ENCODE measurements around the gene ZSWIM5. TPM values are rescaled to one million over a fixed set of nuclear protein-coding genes. Genes with fewer than 3 reads are reported as not detected.
"Not testable (repeated sequence)": the region's sequence is repeated elsewhere in the genome, so short reads cannot be mapped to it uniquely, and the experiment has no call there.

The ZSWIM5 gene
- polyA plus RNA-seq, 2 donors: 0.41 to 0.71 TPM

- H3K36me3 ChIP-seq (ENCODE audit: control insufficient read depth in 2 of 2, insufficient read depth in 2 of 2, low read length in 1 of 2): no peaks in the 10 kb centered on the region
- no peak overlapping the region for H3K27ac ChIP-seq (ENCODE audit: low read depth in 2 of 2, low read length in 1 of 2)
- WGBS, 2 donors: 76 to 88% methylated on average over 1 of the region's 1 CpG
- H3K27me3 ChIP-seq (ENCODE audit: control insufficient read depth in 1 of 2, insufficient read depth in 2 of 2, low read length in 2 of 2): no peaks in the 10 kb centered on the region
- H3K4me3 ChIP-seq (ENCODE audit: low read depth in 1 of 2, low read length in 2 of 2): no peak overlapping the region
- peaks cover 0 to 4% of the 10 kb centered on the region in 2 donors for H3K9me3 ChIP-seq (ENCODE audit: control insufficient read depth in 2 of 2, insufficient read depth in 1 of 2, low read depth in 1 of 2, low read length in 1 of 2)
- no peaks in the 10 kb centered on the region for H3K4me1 ChIP-seq (ENCODE audit: control insufficient read depth in 2 of 2, insufficient read depth in 2 of 2, low read length in 1 of 2)
Measured at GRCh38 chr1:45236136-45236535, 29.7 kb upstream of the ZSWIM5 start.

DNA sequence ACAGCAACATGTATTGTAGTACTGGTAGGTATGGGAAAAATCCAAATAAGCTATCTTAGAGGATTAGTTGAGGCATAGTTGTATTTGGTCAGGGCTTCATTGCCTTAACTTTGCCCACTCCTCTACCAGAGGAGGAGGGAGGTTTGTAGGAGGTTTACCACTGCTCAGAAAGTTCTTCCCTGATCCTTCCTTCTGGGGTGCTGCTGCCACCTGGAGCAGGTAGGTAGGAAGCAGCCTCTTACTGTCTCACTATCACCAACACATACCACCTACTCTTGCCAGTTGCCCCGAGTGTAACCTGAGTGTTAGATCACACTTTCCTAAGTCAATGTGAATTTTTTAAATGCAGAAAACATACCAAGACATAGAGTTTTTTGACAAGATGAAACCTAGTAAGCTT is 24.1 kb upstream of the ZSWIM5 start:
- WGBS, 2 donors: 29 to 43% methylated on average over 1 of the region's 1 CpG
- H3K9me3 ChIP-seq (ENCODE audit: control insufficient read depth in 2 of 2, insufficient read depth in 1 of 2, low read depth in 1 of 2, low read length in 1 of 2): no peaks in the 10 kb centered on the region

GRCh38 chr1:45225598-45225997 is 19.2 kb upstream of the ZSWIM5 start:
- Histone ChIP-seq H3K27me3 (ENCODE audit: control insufficient read depth in 1 of 2, insufficient read depth in 2 of 2, low read length in 2 of 2) (no peaks in the 10 kb centered on the region), H3K36me3 (ENCODE audit: control insufficient read depth in 2 of 2, insufficient read depth in 2 of 2, low read length in 1 of 2) (no peaks in the 10 kb centered on the region), H3K4me1 (ENCODE audit: control insufficient read depth in 2 of 2, insufficient read depth in 2 of 2, low read length in 1 of 2) (peaks cover 0 to 3% of the 10 kb centered on the region in 2 donors), H3K27ac (ENCODE audit: low read depth in 2 of 2, low read length in 1 of 2) (no peak overlapping the region), H3K4me3 (ENCODE audit: low read depth in 1 of 2, low read length in 2 of 2) (no peak overlapping the region), H3K9me3 (ENCODE audit: control insufficient read depth in 2 of 2, insufficient read depth in 1 of 2, low read depth in 1 of 2, low read length in 1 of 2) (no peaks in the 10 kb centered on the region)
- WGBS, 2 donors: 81 to 82% methylated on average over 5 of the region's 5 CpGs

More for the DNA sequence above, 24.1 kb upstream of the ZSWIM5 start:
- Histone ChIP-seq H3K27me3 (ENCODE audit: control insufficient read depth in 1 of 2, insufficient read depth in 2 of 2, low read length in 2 of 2) (no peaks in the 10 kb centered on the region), H3K4me1 (ENCODE audit: control insufficient read depth in 2 of 2, insufficient read depth in 2 of 2, low read length in 1 of 2) (no peaks in the 10 kb centered on the region), H3K4me3 (ENCODE audit: low read depth in 1 of 2, low read length in 2 of 2) (no peak overlapping the region), H3K27ac (ENCODE audit: low read depth in 2 of 2, low read length in 1 of 2) (no peak overlapping the region), H3K36me3 (ENCODE audit: control insufficient read depth in 2 of 2, insufficient read depth in 2 of 2, low read length in 1 of 2) (no peaks in the 10 kb centered on the region)

GRCh38 chr1:45223710-45224109 is 17.3 kb upstream of the ZSWIM5 start:
- 90 to 91% methylated on average over 8 of the region's 9 CpGs for WGBS, 2 donors
- not testable (repeated sequence) for H3K4me3 ChIP-seq (ENCODE audit: low read depth in 1 of 2, low read length in 2 of 2); H3K4me1 ChIP-seq (ENCODE audit: control insufficient read depth in 2 of 2, insufficient read depth in 2 of 2, low read length in 1 of 2); H3K27ac ChIP-seq (ENCODE audit: low read depth in 2 of 2, low read length in 1 of 2); H3K9me3 ChIP-seq (ENCODE audit: control insufficient read depth in 2 of 2, insufficient read depth in 1 of 2, low read depth in 1 of 2, low read length in 1 of 2); H3K36me3 ChIP-seq (ENCODE audit: control insufficient read depth in 2 of 2, insufficient read depth in 2 of 2, low read length in 1 of 2); H3K27me3 ChIP-seq (ENCODE audit: control insufficient read depth in 1 of 2, insufficient read depth in 2 of 2, low read length in 2 of 2)

- Histone ChIP-seq H3K9me3 (ENCODE audit: control insufficient read depth in 2 of 2, insufficient read depth in 1 of 2, low read depth in 1 of 2, low read length in 1 of 2) (no peaks in the 10 kb centered on the region), H3K4me1 (ENCODE audit: control insufficient read depth in 2 of 2, insufficient read depth in 2 of 2, low read length in 1 of 2) (peaks cover 0 to 3% of the 10 kb centered on the region in 2 donors), H3K36me3 (ENCODE audit: control insufficient read depth in 2 of 2, insufficient read depth in 2 of 2, low read length in 1 of 2) (no peaks in the 10 kb centered on the region), H3K27me3 (ENCODE audit: control insufficient read depth in 1 of 2, insufficient read depth in 2 of 2, low read length in 2 of 2) (no peaks in the 10 kb centered on the region), H3K27ac (ENCODE audit: low read depth in 2 of 2, low read length in 1 of 2) (no peak overlapping the region), H3K4me3 (ENCODE audit: low read depth in 1 of 2, low read length in 2 of 2) (no peak overlapping the region)
- 77 to 85% methylated on average over 4 of the region's 4 CpGs for WGBS, 2 donors
Measured at GRCh38 chr1:45221716-45222115, 15.3 kb upstream of the ZSWIM5 start.

DNA sequence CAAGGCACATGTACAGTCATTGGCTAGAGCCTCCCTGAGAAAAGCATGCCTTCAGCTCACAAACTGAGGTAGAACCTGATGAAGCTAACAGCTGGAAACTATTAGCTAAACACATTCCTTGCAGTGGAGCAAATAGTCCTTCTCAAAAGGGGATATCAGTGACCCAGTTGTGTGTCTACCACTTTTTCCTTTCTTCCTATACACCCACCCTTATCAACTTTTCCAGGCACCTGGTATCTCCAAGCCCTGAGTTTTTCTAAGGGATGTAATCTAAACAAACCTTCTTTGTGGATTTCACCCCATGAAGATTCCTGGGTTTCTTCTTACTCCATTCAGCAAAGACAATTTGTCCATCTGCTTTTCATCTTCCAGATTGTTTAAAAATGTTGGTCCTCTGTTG is 10.5 kb upstream of the ZSWIM5 start:
- Histone ChIP-seq H3K9me3 (ENCODE audit: control insufficient read depth in 2 of 2, insufficient read depth in 1 of 2, low read depth in 1 of 2, low read length in 1 of 2) (no peaks in the 10 kb centered on the region), H3K4me3 (ENCODE audit: low read depth in 1 of 2, low read length in 2 of 2) (no peak overlapping the region), H3K4me1 (ENCODE audit: control insufficient read depth in 2 of 2, insufficient read depth in 2 of 2, low read length in 1 of 2) (peaks cover 0 to 4% of the 10 kb centered on the region in 2 donors), H3K36me3 (ENCODE audit: control insufficient read depth in 2 of 2, insufficient read depth in 2 of 2, low read length in 1 of 2) (no peaks in the 10 kb centered on the region), H3K27ac (ENCODE audit: low read depth in 2 of 2, low read length in 1 of 2) (no peak overlapping the region), H3K27me3 (ENCODE audit: control insufficient read depth in 1 of 2, insufficient read depth in 2 of 2, low read length in 2 of 2) (no peaks in the 10 kb centered on the region)

GRCh38 chr1:45216200-45216541 is 9.8 kb upstream of the ZSWIM5 start:
- Histone ChIP-seq H3K4me3 (ENCODE audit: low read depth in 1 of 2, low read length in 2 of 2) (no peak overlapping the region), H3K27me3 (ENCODE audit: control insufficient read depth in 1 of 2, insufficient read depth in 2 of 2, low read length in 2 of 2) (no peaks in the 10 kb centered on the region), H3K4me1 (ENCODE audit: control insufficient read depth in 2 of 2, insufficient read depth in 2 of 2, low read length in 1 of 2) (peaks cover 0 to 2% of the 10 kb centered on the region in 2 donors), H3K36me3 (ENCODE audit: control insufficient read depth in 2 of 2, insufficient read depth in 2 of 2, low read length in 1 of 2) (no peaks in the 10 kb centered on the region), H3K9me3 (ENCODE audit: control insufficient read depth in 2 of 2, insufficient read depth in 1 of 2, low read depth in 1 of 2, low read length in 1 of 2) (no peaks in the 10 kb centered on the region), H3K27ac (ENCODE audit: low read depth in 2 of 2, low read length in 1 of 2) (no peak overlapping the region)
- WGBS, 2 donors: 43 to 62% methylated on average over 1 of the region's 1 CpG

GRCh38 chr1:45215485-45216199 is 9.2 kb upstream of the ZSWIM5 start:
- peaks cover 0 to 2% of the 10 kb centered on the region in 2 donors for H3K4me1 ChIP-seq (ENCODE audit: control insufficient read depth in 2 of 2, insufficient read depth in 2 of 2, low read length in 1 of 2)
- 89% methylated on average over 3 of the region's 3 CpGs for WGBS, 2 donors
- H3K9me3 ChIP-seq (ENCODE audit: control insufficient read depth in 2 of 2, insufficient read depth in 1 of 2, low read depth in 1 of 2, low read length in 1 of 2): no peaks in the 10 kb centered on the region
- H3K4me3 ChIP-seq (ENCODE audit: low read depth in 1 of 2, low read length in 2 of 2): no peak overlapping the region
- no peaks in the 10 kb centered on the region for H3K27me3 ChIP-seq (ENCODE audit: control insufficient read depth in 1 of 2, insufficient read depth in 2 of 2, low read length in 2 of 2)
- H3K36me3 ChIP-seq (ENCODE audit: control insufficient read depth in 2 of 2, insufficient read depth in 2 of 2, low read length in 1 of 2): no peaks in the 10 kb centered on the region
- H3K27ac ChIP-seq (ENCODE audit: low read depth in 2 of 2, low read length in 1 of 2): no peak overlapping the region

- Histone ChIP-seq H3K4me1 (ENCODE audit: control insufficient read depth in 2 of 2, insufficient read depth in 2 of 2, low read length in 1 of 2) (peaks cover 0 to 2% of the 10 kb centered on the region in 2 donors), H3K4me3 (ENCODE audit: low read depth in 1 of 2, low read length in 2 of 2) (no peak overlapping the region), H3K9me3 (ENCODE audit: control insufficient read depth in 2 of 2, insufficient read depth in 1 of 2, low read depth in 1 of 2, low read length in 1 of 2) (no peaks in the 10 kb centered on the region), H3K27me3 (ENCODE audit: control insufficient read depth in 1 of 2, insufficient read depth in 2 of 2, low read length in 2 of 2) (no peaks in the 10 kb centered on the region), H3K27ac (ENCODE audit: low read depth in 2 of 2, low read length in 1 of 2) (no peak overlapping the region), H3K36me3 (ENCODE audit: control insufficient read depth in 2 of 2, insufficient read depth in 2 of 2, low read length in 1 of 2) (no peaks in the 10 kb centered on the region)
- 90 to 94% methylated on average over 1 of the region's 1 CpG for WGBS, 2 donors
Measured at GRCh38 chr1:45213892-45214291, 7.5 kb upstream of the ZSWIM5 start.

DNA sequence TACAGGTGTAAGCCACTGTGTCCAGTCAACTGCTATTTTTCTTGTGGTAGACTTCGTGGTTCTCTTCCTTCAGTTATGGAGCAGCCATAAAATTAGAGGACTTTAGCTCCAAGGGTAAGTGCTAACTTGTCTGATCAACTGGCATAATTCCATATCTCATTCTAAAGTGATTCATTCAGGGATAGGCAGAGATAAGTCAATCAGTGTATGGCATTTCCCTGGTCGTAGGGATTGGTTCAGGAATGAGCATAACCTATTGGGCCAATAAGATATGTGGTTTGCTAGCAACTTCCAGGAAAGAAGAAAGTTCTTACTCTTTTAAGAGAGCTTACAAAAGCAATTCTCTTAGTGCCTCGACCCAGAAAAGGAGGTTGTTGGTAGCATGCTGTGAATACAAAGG is 4.7 kb upstream of the ZSWIM5 start:
- Histone ChIP-seq H3K9me3 (ENCODE audit: control insufficient read depth in 2 of 2, insufficient read depth in 1 of 2, low read depth in 1 of 2, low read length in 1 of 2) (no peaks in the 10 kb centered on the region), H3K27ac (ENCODE audit: low read depth in 2 of 2, low read length in 1 of 2) (no peak overlapping the region), H3K4me1 (ENCODE audit: control insufficient read depth in 2 of 2, insufficient read depth in 2 of 2, low read length in 1 of 2) (peaks cover 0 to 2% of the 10 kb centered on the region in 2 donors), H3K4me3 (ENCODE audit: low read depth in 1 of 2, low read length in 2 of 2) (no peak overlapping the region), H3K27me3 (ENCODE audit: control insufficient read depth in 1 of 2, insufficient read depth in 2 of 2, low read length in 2 of 2) (no peaks in the 10 kb centered on the region), H3K36me3 (ENCODE audit: control insufficient read depth in 2 of 2, insufficient read depth in 2 of 2, low read length in 1 of 2) (no peaks in the 10 kb centered on the region)
- 66 to 70% methylated on average over 3 of the region's 3 CpGs for WGBS, 2 donors
